Posterior cingulate gyrus (tissue), 11 donors: ENCODE measurements around the gene SLC4A7.
A peak's percentile ranks its signal among the peaks of the same experiment; 100 is the strongest.

Experiments
- DNase-seq, 10 donors: peaks; one replicate each; pipeline versions ENCODE4 v3.0.0 to v3.0.0-alpha.2; 2020 to 2021; ENCODE audit warnings: mixed read lengths in 3 of 10
- intact Hi-C: fragments of 100-400 bp; cut with DNase I; formaldehyde crosslinking; loops from one replicate; pipeline ENCODE4 v1.15.1; 2023

The SLC4A7 gene

GRCh38 chr3:27488821-27489220 is 4.6 kb upstream of the SLC4A7 start:
- intact Hi-C loops, result loop anchor here (10.0 kb wide), 1 partner anchor 196 kb away; no protein-coding TSS in a partner anchor
- no peak for DNase-seq

DNA sequence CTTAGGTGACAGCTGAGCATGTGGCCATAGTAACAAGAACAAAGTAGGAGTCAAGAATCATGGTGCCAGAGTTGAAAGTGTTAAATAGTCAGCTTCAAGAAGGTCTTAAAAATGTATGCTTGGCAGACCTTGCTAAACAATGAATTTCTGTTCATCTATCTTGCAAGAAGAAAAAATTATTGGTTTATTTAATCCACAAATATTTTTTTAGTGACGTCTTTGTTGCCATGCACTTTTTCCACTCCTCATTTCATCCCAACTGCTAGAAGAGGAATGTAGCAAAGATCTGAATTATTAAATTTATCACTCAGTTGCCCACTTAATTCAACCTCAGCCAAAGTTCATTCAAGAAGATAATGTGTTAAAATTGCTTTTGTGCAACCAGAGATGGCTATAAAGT is 3.2 kb upstream of the SLC4A7 start:
- intact Hi-C loops, result loop anchor here (10.0 kb wide), 1 partner anchor 197 kb away; no protein-coding TSS in a partner anchor
- DNase-seq, result no peak

GRCh38 chr3:27486336-27486735 is 2.2 kb upstream of the SLC4A7 start:
- DNase-seq, result no peak
- intact Hi-C loops, result loop anchor here (10.0 kb wide), 1 partner anchor 198 kb away; no protein-coding TSS in a partner anchor

GRCh38 chr3:27485866-27486265 is 1.7 kb upstream of the SLC4A7 start:
- intact Hi-C loops, result loop anchor here (10.0 kb wide), 1 partner anchor 199 kb away; no protein-coding TSS in a partner anchor
- DNase-seq, result no peak

- intact Hi-C loops, result loop anchor here (10.0 kb wide), 1 partner anchor 201 kb away; no protein-coding TSS in a partner anchor
- DNase-seq, result peak in 9 of 10 donors; percentile 20 to 90 (median 34)
Measured at GRCh38 chr3:27483117-27484014, 818 bp downstream of the SLC4A7 start.

- intact Hi-C loops, result loop anchor here (10.0 kb wide), 1 partner anchor 205 kb away; no protein-coding TSS in a partner anchor
- DNase-seq, result no peak
Measured at GRCh38 chr3:27479806-27480543, 4.2 kb downstream of the SLC4A7 start.

DNA sequence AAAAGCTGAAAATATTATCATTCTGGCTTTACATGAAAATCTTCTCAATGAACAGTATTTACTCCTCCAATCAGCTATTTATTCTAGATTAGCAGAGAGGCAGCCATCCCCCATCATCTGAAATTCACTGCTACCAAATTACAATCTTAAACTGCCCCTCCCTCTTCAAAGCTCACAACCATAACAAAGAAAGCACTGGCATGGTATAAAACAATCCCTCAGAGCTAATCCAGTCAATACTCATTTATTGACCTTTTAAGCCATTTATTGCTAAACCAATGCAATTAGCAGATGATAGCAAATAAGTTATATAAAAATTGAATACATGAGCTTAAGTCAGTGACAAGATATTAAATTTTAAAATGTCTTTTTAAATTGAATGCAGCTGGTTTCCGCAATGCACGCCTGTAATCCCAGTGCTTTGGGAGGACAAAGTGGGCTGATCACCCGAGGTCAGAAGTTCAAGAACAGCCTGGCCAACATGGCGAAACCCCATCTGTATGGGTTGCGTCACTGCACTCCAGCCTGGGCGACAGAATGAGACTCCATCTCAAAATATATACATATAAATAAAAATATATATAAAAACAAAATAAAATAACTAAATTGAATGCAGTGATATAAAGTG is 12.1 kb downstream of the SLC4A7 start:
- intact Hi-C loops, result no loop called here
- no peak for DNase-seq

GRCh38 chr3:27468283-27468886 is 15.8 kb downstream of the SLC4A7 start:
- intact Hi-C loops, result loop anchor here (5.0 kb wide), 1 partner anchor 156 kb away; no protein-coding TSS in a partner anchor
- no peak for DNase-seq

GRCh38 chr3:27467545-27467944 is 16.6 kb downstream of the SLC4A7 start:
- no peak for DNase-seq
- intact Hi-C loops, result loop anchor here (5.0 kb wide), 1 partner anchor 155 kb away; no protein-coding TSS in a partner anchor

DNA sequence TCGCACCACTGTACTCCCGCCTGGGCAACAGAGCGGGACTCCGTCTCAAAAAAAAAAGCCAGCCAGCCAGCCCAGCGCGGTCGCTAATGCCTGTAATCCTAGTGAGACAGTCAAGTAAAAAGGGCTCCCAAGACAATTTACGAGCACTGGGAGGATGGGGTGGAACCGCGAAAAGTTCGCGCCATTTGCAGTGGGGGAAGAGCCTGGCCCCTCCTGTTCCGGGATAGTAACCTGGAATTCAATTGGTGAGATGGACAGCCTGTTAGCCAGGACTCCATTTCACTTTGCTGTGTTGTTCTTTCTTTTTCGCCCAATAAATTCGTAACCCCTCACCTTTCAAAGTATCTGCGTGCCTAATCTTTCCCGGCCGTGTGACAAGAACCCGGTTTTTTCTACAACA is 19.5 kb downstream of the SLC4A7 start:
- intact Hi-C loops, result loop anchor here (5.0 kb wide), 1 partner anchor 152 kb away; no protein-coding TSS in a partner anchor
- no peak for DNase-seq

- intact Hi-C loops, result no loop called here
- DNase-seq, result no peak
Measured at GRCh38 chr3:27462228-27462627, 22.0 kb downstream of the SLC4A7 start.

- DNase-seq, result no peak
- intact Hi-C loops, result no loop called here
Measured at GRCh38 chr3:27458929-27459328, 25.3 kb downstream of the SLC4A7 start.

DNA sequence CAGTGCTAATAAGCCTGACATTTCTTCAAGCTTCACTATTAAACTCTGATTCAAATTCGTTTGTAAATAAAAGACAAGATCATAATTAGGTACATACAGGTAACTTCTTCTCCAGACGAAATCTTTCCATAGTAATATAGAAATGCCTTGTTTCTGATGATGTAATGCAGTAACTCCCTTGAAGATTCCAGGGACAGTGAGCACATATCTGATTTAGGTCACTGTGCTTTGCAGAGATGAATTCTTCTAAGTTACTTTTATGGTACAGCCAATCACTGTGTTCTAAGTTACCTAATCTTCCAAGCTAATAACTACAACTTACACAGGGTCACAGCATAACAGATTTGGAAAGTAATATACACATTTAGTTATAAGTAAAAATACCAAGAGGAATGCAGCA is 27.6 kb downstream of the SLC4A7 start:
- no peak for DNase-seq
- intact Hi-C loops, result no loop called here

GRCh38 chr3:27454914-27455313 is 29.3 kb downstream of the SLC4A7 start:
- intact Hi-C loops, result no loop called here
- no peak for DNase-seq

GRCh38 chr3:27454461-27454860 is 29.7 kb downstream of the SLC4A7 start:
- no peak for DNase-seq
- intact Hi-C loops, result no loop called here

DNA sequence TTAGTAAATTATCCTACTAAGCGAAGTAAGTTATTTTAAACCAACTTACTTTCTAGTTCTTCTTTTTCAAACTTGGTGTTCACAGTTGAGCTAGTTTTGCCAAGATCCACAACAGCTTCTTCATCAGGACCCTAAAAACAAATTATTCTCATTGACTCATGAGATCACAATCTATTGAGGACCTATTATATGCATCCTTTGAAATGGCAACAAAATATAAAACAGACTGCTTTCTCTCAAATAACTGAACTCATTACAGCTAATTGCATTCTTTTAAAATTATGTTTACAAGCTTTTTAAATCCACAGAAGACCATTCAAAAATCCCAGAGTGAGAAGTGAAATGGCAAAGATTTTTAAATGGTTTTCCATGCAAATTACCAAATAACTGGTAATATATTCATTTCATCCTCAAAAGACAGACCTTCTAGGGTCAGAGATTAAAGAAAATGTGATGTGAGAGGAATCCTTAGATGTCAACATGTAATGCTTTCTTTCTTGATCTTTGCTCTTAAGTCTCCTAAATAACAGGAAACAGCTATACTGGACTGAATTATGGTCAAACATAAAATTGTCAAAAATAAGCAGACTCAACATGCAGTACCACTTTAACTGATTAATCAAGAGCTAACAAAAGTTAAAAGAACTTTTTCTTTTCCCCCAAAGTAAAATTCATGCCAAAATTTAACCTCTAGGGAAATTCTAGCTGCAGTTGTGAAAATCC is 31.7 kb downstream of the SLC4A7 start:
- intact Hi-C loops, result no loop called here
- DNase-seq, result no peak

GRCh38 chr3:27451842-27452241 is 32.3 kb downstream of the SLC4A7 start:
- intact Hi-C loops, result no loop called here
- no peak for DNase-seq

DNA sequence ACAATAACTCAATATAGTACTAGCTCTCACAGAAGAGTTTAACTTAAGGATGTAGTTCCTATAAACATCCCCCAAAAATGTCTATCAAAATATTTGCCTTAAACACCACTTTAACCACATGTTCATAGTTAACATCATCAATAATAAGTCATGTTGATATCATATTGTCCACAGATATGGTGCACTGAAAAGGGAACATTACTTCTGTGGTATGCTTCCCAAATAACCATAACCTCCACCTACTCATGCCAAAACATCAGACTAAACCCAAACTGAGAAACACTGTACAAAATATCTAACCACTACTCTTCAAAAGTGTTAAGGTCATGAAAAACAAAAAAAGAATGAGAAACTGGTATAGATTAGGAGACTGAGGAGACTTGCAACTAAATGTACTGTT is 32.9 kb downstream of the SLC4A7 start:
- intact Hi-C loops, result no loop called here
- DNase-seq, result no peak

DNA sequence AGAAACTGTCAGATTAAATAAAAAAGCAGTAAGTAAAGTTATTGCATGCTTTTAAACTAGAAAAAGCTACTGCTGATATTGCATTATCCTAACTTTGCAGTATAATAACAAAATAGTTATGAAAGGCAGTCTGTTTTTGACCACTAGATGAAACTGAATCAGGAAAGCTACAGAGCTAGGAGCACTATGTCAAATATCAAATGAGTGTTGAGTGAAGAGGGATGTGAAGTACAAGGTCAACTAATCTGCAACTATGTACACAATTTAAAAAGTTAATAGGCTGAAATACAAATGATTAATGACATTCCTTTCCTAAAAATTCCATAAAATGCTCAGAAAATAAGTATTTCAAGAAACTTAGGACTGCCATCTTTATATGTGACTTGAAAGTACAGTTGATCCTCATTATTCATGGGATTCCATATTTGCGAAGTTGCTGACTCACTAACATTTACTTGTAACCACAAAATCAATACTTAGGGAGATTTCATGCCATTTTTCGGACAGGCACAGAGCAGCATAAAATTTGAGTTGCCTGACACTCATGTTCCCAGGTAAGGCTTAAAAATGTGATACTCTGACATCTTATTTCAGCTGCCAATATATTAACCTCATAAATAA is 34.5 kb downstream of the SLC4A7 start:
- intact Hi-C loops, result no loop called here
- no peak for DNase-seq
